ENCODE data around the gene BRINP1.
A peak's percentile ranks its signal among the peaks of the same experiment; 100 is the strongest.

BRINP1 gene

DNA sequence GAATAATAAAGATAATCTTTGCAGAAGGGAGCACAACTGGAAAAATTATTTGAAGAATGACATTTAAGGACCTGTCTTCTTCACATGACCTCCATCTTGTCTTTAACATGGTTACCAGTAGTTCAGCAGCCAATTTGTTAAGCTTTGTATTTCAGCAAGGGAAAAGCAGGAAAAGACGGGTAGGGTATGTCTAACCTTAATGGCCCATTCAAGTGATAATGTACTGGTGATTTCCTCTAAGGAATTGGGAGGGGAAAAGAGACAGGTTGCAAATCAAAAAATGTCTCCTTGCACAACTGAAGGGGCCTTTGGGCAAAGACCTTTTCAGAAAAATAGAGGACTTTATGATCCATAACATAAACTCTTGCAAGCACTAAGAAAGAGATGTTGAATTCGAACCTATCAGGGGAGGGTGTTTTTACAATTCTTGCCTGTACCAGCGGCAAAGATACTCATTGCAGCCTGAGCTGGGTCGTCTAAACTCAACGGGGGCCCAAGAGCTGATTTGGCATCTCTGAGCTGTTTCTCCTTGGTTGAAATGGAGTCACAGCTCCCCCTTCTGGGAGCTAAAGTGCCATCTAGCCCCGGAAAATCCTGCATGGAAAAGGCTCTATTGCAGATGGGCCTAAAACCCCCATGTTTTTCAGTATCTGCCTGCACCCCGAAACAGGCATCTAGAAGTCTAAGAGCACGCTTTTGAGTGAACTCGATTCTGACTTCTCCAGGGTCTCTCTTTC is 3.8 kb downstream of the BRINP1 start:
- no peak overlapping the region for H3K4me2 ChIP-seq (ENCODE audit: low read depth, low read length, poor library complexity, severe bottlenecking)
- H3K36me3 ChIP-seq (ENCODE audit: insufficient read depth, low read length), result no peaks in the 10 kb centered on the region
- no peak overlapping the region for H3K9ac ChIP-seq (ENCODE audit: low read depth, low read length, poor library complexity, severe bottlenecking)
- H2AFZ ChIP-seq (ENCODE audit: low read length), result no peak overlapping the region
- H3K27me3 ChIP-seq (ENCODE audit: insufficient read depth, low read length, poor library complexity, severe bottlenecking), result no peaks in the 10 kb centered on the region
- H3K9me2 ChIP-seq (replicated peaks; ENCODE audit: low read depth, low read length), result no peaks in the 10 kb centered on the region
- H3F3A ChIP-seq (ENCODE audit: low read depth), result no peaks in the 10 kb centered on the region
- no peaks in the 10 kb centered on the region for H3K79me2 ChIP-seq (ENCODE audit: insufficient read depth, low read length)
- no peaks in the 10 kb centered on the region for H4K20me1 ChIP-seq (ENCODE audit: insufficient read depth, low read length, poor library complexity, severe bottlenecking)
- TF ChIP-seq, protein P1, sequence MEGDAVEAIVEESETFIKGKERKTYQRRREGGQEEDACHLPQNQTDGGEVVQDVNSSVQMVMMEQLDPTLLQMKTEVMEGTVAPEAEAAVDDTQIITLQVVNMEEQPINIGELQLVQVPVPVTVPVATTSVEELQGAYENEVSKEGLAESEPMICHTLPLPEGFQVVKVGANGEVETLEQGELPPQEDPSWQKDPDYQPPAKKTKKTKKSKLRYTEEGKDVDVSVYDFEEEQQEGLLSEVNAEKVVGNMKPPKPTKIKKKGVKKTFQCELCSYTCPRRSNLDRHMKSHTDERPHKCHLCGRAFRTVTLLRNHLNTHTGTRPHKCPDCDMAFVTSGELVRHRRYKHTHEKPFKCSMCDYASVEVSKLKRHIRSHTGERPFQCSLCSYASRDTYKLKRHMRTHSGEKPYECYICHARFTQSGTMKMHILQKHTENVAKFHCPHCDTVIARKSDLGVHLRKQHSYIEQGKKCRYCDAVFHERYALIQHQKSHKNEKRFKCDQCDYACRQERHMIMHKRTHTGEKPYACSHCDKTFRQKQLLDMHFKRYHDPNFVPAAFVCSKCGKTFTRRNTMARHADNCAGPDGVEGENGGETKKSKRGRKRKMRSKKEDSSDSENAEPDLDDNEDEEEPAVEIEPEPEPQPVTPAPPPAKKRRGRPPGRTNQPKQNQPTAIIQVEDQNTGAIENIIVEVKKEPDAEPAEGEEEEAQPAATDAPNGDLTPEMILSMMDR (conservative IDR thresholded peaks at IDR 0.05; ENCODE audit: low read length), result peak; percentile 33
- no peak for TF ChIP-seq EZH2phosphoT487 (IDR thresholded peaks at IDR 0.05; ENCODE audit: borderline replicate concordance)
- H3K4me1 ChIP-seq (ENCODE audit: insufficient read depth, low read length, poor library complexity, severe bottlenecking), result no peaks in the 10 kb centered on the region
- no peak overlapping the region for H3K4me3 ChIP-seq (ENCODE audit: low read length, poor library complexity, severe bottlenecking)
- H3K9me3 ChIP-seq (ENCODE audit: insufficient read depth, low read depth, low read length), result no peaks in the 10 kb centered on the region

DNA sequence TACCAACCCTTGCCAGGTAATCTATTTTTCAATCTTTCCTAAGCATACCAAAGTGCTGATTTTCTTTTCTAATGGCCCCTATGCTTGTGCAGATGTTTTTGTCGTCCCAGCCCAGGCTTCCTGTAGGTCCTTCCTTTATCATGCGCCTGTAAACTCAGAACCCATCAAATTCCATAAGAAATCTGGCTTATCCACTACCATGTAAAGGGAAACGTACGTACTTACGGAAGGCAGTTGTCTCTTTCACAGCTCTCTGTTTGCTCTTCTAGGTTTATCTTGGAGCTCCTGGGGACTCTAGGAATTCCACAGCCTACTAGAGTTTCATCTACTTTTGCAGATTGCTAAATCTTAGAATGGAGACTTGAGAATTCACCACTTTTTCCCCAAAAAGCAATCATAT is 9.0 kb downstream of the BRINP1 start:
- TF ChIP-seq, protein P1 (conservative IDR thresholded peaks at IDR 0.05; ENCODE audit: low read length), result no peak
- no peak for TF ChIP-seq EZH2phosphoT487 (IDR thresholded peaks at IDR 0.05; ENCODE audit: borderline replicate concordance)
- no peak overlapping the region for H3K4me2 ChIP-seq (ENCODE audit: low read depth, low read length, poor library complexity, severe bottlenecking)

DNA sequence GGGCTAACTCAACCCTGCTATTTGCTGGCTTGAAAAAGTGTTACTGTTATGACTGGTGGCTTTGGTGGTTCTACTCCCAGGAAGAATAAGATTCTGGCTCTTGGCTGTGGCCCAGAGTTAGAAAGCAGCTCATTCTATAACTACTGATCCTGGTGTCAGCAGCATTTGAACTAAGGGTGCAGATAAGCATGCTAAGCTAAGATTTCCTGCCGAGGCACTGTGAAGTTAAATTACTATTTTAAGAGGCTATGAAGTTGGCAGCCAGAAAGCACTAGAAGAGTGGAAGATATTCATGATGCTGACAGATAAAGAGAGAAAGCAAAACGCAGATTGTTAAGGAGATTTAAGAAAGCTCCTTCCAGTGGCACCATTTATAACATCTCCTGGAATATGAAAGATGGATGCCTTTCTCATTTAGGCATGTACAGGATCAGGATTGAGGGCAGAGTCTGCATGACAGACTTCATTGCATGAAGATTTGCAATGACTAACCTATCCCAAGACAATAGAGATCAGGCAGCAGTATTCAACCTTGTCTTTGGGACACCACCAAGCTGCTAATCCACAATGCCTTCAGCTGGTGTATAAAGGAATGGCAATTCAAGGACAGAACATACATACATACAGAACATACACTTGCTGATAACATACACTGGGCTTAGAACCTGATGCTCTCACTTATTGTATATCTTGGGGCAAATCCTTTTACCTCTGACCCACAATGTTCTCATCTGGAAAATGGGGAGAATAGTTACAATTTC is 11.7 kb downstream of the BRINP1 start:
- Histone ChIP-seq H3F3A (ENCODE audit: low read depth) (no peaks in the 10 kb centered on the region), H3K4me2 (ENCODE audit: low read depth, low read length, poor library complexity, severe bottlenecking) (no peak overlapping the region), H3K9me2 (replicated peaks; ENCODE audit: low read depth, low read length) (no peaks in the 10 kb centered on the region), H3K79me2 (ENCODE audit: insufficient read depth, low read length) (no peaks in the 10 kb centered on the region), H3K4me3 (ENCODE audit: low read length, poor library complexity, severe bottlenecking) (no peak overlapping the region), H2AFZ (ENCODE audit: low read length) (no peak overlapping the region), H3K9ac (ENCODE audit: low read depth, low read length, poor library complexity, severe bottlenecking) (no peak overlapping the region), H3K4me1 (ENCODE audit: insufficient read depth, low read length, poor library complexity, severe bottlenecking) (no peaks in the 10 kb centered on the region), H3K36me3 (ENCODE audit: insufficient read depth, low read length) (no peaks in the 10 kb centered on the region), H3K27me3 (ENCODE audit: insufficient read depth, low read length, poor library complexity, severe bottlenecking) (no peaks in the 10 kb centered on the region), H4K20me1 (ENCODE audit: insufficient read depth, low read length, poor library complexity, severe bottlenecking) (no peaks in the 10 kb centered on the region), H3K9me3 (ENCODE audit: insufficient read depth, low read depth, low read length) (no peaks in the 10 kb centered on the region)
- TF ChIP-seq, protein P1 (conservative IDR thresholded peaks at IDR 0.05; ENCODE audit: low read length), result no peak
- no peak for TF ChIP-seq EZH2phosphoT487 (IDR thresholded peaks at IDR 0.05; ENCODE audit: borderline replicate concordance)

More for the DNA sequence above, 9.0 kb downstream of the BRINP1 start:
- H3F3A ChIP-seq (ENCODE audit: low read depth), result no peaks in the 10 kb centered on the region
- no peaks in the 10 kb centered on the region for H3K79me2 ChIP-seq (ENCODE audit: insufficient read depth, low read length)
- no peak overlapping the region for H3K9ac ChIP-seq (ENCODE audit: low read depth, low read length, poor library complexity, severe bottlenecking)
- no peaks in the 10 kb centered on the region for H3K27me3 ChIP-seq (ENCODE audit: insufficient read depth, low read length, poor library complexity, severe bottlenecking)
- no peaks in the 10 kb centered on the region for H3K9me2 ChIP-seq (replicated peaks; ENCODE audit: low read depth, low read length)
- no peak overlapping the region for H2AFZ ChIP-seq (ENCODE audit: low read length)
- no peaks in the 10 kb centered on the region for H4K20me1 ChIP-seq (ENCODE audit: insufficient read depth, low read length, poor library complexity, severe bottlenecking)
- H3K36me3 ChIP-seq (ENCODE audit: insufficient read depth, low read length), result no peaks in the 10 kb centered on the region
- H3K4me1 ChIP-seq (ENCODE audit: insufficient read depth, low read length, poor library complexity, severe bottlenecking), result no peaks in the 10 kb centered on the region
- no peak overlapping the region for H3K4me3 ChIP-seq (ENCODE audit: low read length, poor library complexity, severe bottlenecking)
- no peaks in the 10 kb centered on the region for H3K9me3 ChIP-seq (ENCODE audit: insufficient read depth, low read depth, low read length)
